Measurements from ENCODE around the gene ESYT3.

ESYT3 gene

DNA sequence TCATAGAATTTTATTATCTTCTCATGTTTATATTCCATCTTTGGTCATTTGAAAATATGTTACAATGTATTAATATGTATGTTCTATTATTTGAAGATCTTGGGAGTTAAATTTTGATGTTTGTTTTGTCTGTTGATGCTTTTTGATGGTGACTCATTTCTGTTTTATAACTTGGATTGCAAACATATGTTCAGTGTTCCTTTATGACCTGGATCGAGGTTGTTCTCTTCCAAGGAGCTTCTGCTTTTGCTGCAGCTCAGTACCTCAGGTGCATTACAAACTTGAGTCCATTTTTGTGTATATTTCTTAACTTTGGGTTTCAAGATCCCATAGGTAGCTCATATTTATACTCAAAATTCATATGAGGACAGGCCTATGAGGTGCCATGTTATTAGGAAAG, 37.1 kb downstream of the ESYT3 start:
- no peak overlapping the region for H3K27ac ChIP-seq (ENCODE audit: low read depth, low read length)
- no peak overlapping the region for H2AFZ ChIP-seq (ENCODE audit: low read depth, low read length, severe bottlenecking)
- no peaks in the 10 kb centered on the region for H4K20me1 ChIP-seq (ENCODE audit: low read depth, low read length)
- no peaks in the 10 kb centered on the region for H3K79me2 ChIP-seq (ENCODE audit: insufficient read depth, low read length)
- no peaks in the 10 kb centered on the region for H3K27me3 ChIP-seq (ENCODE audit: low read length)
- TF ChIP-seq EZH2phosphoT487 (conservative IDR thresholded peaks at IDR 0.05; ENCODE audit: low read length), result no peak
- TF ChIP-seq, protein P1, sequence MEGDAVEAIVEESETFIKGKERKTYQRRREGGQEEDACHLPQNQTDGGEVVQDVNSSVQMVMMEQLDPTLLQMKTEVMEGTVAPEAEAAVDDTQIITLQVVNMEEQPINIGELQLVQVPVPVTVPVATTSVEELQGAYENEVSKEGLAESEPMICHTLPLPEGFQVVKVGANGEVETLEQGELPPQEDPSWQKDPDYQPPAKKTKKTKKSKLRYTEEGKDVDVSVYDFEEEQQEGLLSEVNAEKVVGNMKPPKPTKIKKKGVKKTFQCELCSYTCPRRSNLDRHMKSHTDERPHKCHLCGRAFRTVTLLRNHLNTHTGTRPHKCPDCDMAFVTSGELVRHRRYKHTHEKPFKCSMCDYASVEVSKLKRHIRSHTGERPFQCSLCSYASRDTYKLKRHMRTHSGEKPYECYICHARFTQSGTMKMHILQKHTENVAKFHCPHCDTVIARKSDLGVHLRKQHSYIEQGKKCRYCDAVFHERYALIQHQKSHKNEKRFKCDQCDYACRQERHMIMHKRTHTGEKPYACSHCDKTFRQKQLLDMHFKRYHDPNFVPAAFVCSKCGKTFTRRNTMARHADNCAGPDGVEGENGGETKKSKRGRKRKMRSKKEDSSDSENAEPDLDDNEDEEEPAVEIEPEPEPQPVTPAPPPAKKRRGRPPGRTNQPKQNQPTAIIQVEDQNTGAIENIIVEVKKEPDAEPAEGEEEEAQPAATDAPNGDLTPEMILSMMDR (IDR thresholded peaks at IDR 0.05; ENCODE audit: insufficient read depth, low read length, poor library complexity, severe bottlenecking), result no peak
- H3K4me3 ChIP-seq (ENCODE audit: insufficient read depth, low read length, poor library complexity, severe bottlenecking), result no peak overlapping the region
- no peaks in the 10 kb centered on the region for H3K9me2 ChIP-seq (replicated peaks; ENCODE audit: insufficient read depth, low read length)
- no peaks in the 10 kb centered on the region for H3K9me3 ChIP-seq (ENCODE audit: insufficient read depth, low read length)
- H3F3A ChIP-seq (ENCODE audit: insufficient read depth), result no peaks in the 10 kb centered on the region
- H3K9ac ChIP-seq (ENCODE audit: low read length), result no peak overlapping the region
- no peaks in the 10 kb centered on the region for H3K36me3 ChIP-seq (ENCODE audit: low read length)
- H3K4me2 ChIP-seq (ENCODE audit: low read depth, low read length, poor library complexity, severe bottlenecking), result no peak overlapping the region

DNA sequence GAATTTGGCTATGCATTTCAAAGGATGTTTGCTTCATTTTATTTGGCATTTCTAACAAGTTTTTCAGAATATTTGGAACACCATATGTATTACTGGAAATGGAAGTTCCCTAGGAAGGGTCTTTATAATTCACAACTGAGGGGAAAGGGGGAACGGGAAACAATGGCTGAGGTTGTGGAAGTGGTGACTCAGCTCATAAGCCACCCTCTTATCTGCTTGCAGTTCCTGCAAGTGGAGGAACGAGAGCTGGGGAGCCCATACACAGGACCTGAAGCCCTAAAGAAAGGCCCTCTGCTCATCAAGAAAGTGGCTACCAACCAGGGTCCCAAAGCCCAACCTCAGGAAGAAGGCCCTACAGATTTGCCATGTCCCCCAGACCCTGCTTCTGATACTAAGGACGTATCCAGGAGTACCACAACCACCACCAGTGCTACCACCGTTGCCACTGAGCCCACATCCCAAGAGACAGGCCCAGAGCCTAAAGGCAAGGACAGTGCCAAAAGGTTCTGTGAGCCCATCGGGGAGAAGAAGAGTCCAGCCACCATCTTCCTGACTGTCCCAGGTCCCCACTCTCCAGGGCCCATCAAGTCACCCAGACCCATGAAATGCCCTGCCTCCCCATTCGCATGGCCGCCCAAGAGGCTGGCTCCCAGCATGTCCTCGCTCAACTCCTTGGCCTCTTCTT, 37.9 kb downstream of the ESYT3 start:
- Histone ChIP-seq H3K9me2 (replicated peaks; ENCODE audit: insufficient read depth, low read length) (no peaks in the 10 kb centered on the region), H3K4me3 (ENCODE audit: insufficient read depth, low read length, poor library complexity, severe bottlenecking) (no peak overlapping the region), H3K27me3 (ENCODE audit: low read length) (no peaks in the 10 kb centered on the region), H3K27ac (ENCODE audit: low read depth, low read length) (no peak overlapping the region), H3K36me3 (ENCODE audit: low read length) (no peaks in the 10 kb centered on the region), H3K9ac (ENCODE audit: low read length) (no peak overlapping the region), H3K4me2 (ENCODE audit: low read depth, low read length, poor library complexity, severe bottlenecking) (no peak overlapping the region), H2AFZ (ENCODE audit: low read depth, low read length, severe bottlenecking) (no peak overlapping the region), H3F3A (ENCODE audit: insufficient read depth) (no peaks in the 10 kb centered on the region), H3K79me2 (ENCODE audit: insufficient read depth, low read length) (no peaks in the 10 kb centered on the region), H3K9me3 (ENCODE audit: insufficient read depth, low read length) (no peaks in the 10 kb centered on the region), H4K20me1 (ENCODE audit: low read depth, low read length) (no peaks in the 10 kb centered on the region)
- TF ChIP-seq, protein P1 (IDR thresholded peaks at IDR 0.05; ENCODE audit: insufficient read depth, low read length, poor library complexity, severe bottlenecking), result no peak
- TF ChIP-seq EZH2phosphoT487 (conservative IDR thresholded peaks at IDR 0.05; ENCODE audit: low read length), result no peak

DNA sequence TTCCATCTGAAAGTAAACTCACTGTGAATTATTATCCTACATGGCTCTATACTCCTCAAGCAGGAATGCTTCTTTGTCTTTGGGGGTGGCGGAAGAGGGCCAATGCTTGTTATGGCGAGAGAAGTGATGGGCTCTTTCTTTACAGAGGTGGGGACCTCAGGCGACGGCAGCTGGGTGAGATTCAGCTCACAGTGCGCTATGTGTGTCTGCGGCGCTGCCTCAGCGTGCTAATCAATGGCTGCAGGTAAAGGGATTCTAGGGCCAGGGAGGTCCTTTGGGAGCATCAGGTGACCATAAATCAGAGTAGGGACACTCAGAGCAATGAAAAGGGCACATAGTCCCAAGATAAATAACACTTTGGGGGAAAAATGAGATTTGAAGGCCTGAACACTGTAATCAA, 39.0 kb downstream of the ESYT3 start:
- no peak overlapping the region for H2AFZ ChIP-seq (ENCODE audit: low read depth, low read length, severe bottlenecking)
- no peaks in the 10 kb centered on the region for H3K36me3 ChIP-seq (ENCODE audit: low read length)
- H4K20me1 ChIP-seq (ENCODE audit: low read depth, low read length), result no peaks in the 10 kb centered on the region
- no peak overlapping the region for H3K4me3 ChIP-seq (ENCODE audit: insufficient read depth, low read length, poor library complexity, severe bottlenecking)
- H3K9ac ChIP-seq (ENCODE audit: low read length), result no peak overlapping the region
- H3K9me2 ChIP-seq (replicated peaks; ENCODE audit: insufficient read depth, low read length), result no peaks in the 10 kb centered on the region
- no peaks in the 10 kb centered on the region for H3F3A ChIP-seq (ENCODE audit: insufficient read depth)
- H3K9me3 ChIP-seq (ENCODE audit: insufficient read depth, low read length), result no peaks in the 10 kb centered on the region
- no peaks in the 10 kb centered on the region for H3K79me2 ChIP-seq (ENCODE audit: insufficient read depth, low read length)
- TF ChIP-seq, protein P1 (IDR thresholded peaks at IDR 0.05; ENCODE audit: insufficient read depth, low read length, poor library complexity, severe bottlenecking), result no peak
- no peak for TF ChIP-seq EZH2phosphoT487 (conservative IDR thresholded peaks at IDR 0.05; ENCODE audit: low read length)
- H3K27ac ChIP-seq (ENCODE audit: low read depth, low read length), result no peak overlapping the region
- no peak overlapping the region for H3K4me2 ChIP-seq (ENCODE audit: low read depth, low read length, poor library complexity, severe bottlenecking)
- H3K27me3 ChIP-seq (ENCODE audit: low read length), result no peaks in the 10 kb centered on the region
